ENCODE data around the gene PPARG. TPM values are rescaled to one million over a fixed set of nuclear protein-coding genes. Genes with fewer than 3 reads are reported as not detected.
"Not testable (repeated sequence)": the region's sequence is repeated elsewhere in the genome, so short reads cannot be mapped to it uniquely, and the experiment has no call there.

The PPARG gene
- polyA plus RNA-seq, 1 experiment: 3.5 TPM

GRCh38 chr3:12280357-12280806 is 8.5 kb upstream of the PPARG start:
- DNase-seq (ENCODE audit: low read depth): no peak
- no peak for TF ChIP-seq CTCF (IDR thresholded peaks at IDR 0.05; ENCODE audit: insufficient read depth, low read depth, low read length)
- no peak overlapping the region for H3K4me3 ChIP-seq (ENCODE audit: low read depth, low read length)
- no peaks in the 10 kb centered on the region for H3K27me3 ChIP-seq (ENCODE audit: control insufficient read depth, insufficient read depth, low read length)
- CTCF ChIA-PET: no interaction called here
- no peaks in the 10 kb centered on the region for H3K36me3 ChIP-seq (ENCODE audit: control insufficient read depth, insufficient read depth, low read length)
- POLR2A ChIA-PET: no interaction called here

GRCh38 chr3:12284591-12284990 is 4.3 kb upstream of the PPARG start:
- POLR2A ChIA-PET: no interaction called here
- no peak for DNase-seq (ENCODE audit: low read depth)

DNA sequence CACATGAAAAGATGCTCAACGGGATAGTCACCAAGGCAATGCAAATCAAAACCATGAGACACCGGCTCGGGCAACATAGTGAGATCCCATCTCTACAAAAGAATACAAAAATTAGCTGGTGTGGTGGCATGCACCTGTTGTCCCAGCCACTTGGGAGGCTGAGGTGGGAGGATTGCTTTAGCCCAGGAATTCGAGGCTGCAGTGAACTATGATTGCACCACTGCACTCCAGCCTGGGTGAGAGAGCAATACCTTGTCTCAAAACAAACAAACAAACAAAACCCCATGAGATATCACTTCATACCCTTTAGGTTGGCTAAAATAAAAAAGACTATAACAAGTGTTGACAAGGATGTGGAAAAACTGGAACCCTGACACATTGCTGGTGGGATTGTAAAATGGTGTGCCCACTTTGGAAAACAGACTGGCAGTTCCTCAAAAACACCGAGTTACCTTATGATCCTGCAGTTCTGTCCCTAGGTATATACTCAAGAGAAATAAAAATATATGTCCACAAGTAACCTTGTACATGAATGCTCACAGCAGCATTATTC is 3.8 kb upstream of the PPARG start:
- Histone ChIP-seq H3K36me3 (ENCODE audit: control insufficient read depth, insufficient read depth, low read length) (no peaks in the 10 kb centered on the region), H3K27me3 (ENCODE audit: control insufficient read depth, insufficient read depth, low read length) (peaks cover 2% of the 10 kb centered on the region), H3K4me3 (ENCODE audit: low read depth, low read length) (no peak overlapping the region)
- ChIA-PET CTCF (no interaction called here), POLR2A (no interaction called here)
- no peak for DNase-seq (ENCODE audit: low read depth)
- TF ChIP-seq CTCF (IDR thresholded peaks at IDR 0.05; ENCODE audit: insufficient read depth, low read depth, low read length): no peak

More at GRCh38 chr3:12284591-12284990, 4.3 kb upstream of the PPARG start:
- Histone ChIP-seq H3K27me3 (ENCODE audit: control insufficient read depth, insufficient read depth, low read length) (peaks cover 2% of the 10 kb centered on the region), H3K4me3 (ENCODE audit: low read depth, low read length) (no peak overlapping the region), H3K36me3 (ENCODE audit: control insufficient read depth, insufficient read depth, low read length) (no peaks in the 10 kb centered on the region)
- TF ChIP-seq CTCF (IDR thresholded peaks at IDR 0.05; ENCODE audit: insufficient read depth, low read depth, low read length): no peak
- CTCF ChIA-PET: no interaction called here

DNA sequence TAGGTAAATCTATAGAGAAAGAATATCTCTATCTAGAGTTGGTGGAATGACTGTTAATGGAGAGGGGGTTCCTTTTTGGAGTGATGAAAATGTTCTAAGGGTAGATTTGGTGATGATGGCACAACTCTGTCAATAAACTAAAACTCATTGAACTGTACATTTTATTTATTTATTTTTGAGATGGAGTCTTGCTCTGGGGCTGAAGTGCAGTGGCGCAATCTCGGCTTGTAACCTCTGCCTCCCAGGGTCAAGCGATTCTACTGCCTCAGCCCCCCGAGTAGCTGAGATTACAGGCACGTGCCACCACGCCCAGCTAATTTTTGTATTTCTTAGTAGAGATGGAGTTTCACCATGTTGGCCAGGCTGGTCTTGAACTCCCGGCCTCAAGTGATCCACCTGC is 3.1 kb upstream of the PPARG start:
- POLR2A ChIA-PET; H3K36me3 ChIP-seq (ENCODE audit: control insufficient read depth, insufficient read depth, low read length); H3K4me3 ChIP-seq (ENCODE audit: low read depth, low read length); H3K27me3 ChIP-seq (ENCODE audit: control insufficient read depth, insufficient read depth, low read length); DNase-seq (ENCODE audit: low read depth): not testable (repeated sequence)
- CTCF ChIA-PET: interaction anchor here (1.1 kb wide), 1 partner anchor 110 kb away, joined by 3 read pairs; no protein-coding TSS in a partner anchor

DNA sequence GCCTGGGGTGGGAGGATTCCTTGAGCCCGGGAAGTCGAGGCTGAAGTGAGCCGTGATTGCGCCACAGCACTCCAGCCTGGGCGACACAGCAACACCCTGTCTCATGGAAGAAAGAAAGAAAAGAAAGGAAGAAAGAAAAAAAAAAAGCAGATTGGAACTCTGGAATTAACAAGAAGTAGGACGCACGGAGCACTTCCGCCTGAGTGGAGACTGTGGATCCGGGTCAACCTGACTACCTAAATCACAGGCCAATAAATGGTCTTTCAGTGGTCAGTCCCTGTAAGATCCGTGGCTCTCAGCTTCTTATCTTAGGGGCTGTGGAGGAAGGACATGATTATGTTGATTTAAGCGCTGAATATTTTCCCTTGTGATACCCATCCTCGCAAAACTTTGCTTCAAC is 2.4 kb upstream of the PPARG start:
- CTCF ChIA-PET: interaction anchor here (1.1 to 1.4 kb wide), 3 partner anchors 10 to 193 kb away, joined by 3 to 6 read pairs (median 4); no protein-coding TSS in a partner anchor
- Histone ChIP-seq H3K27me3 (ENCODE audit: control insufficient read depth, insufficient read depth, low read length) (peaks cover 2% of the 10 kb centered on the region), H3K36me3 (ENCODE audit: control insufficient read depth, insufficient read depth, low read length) (no peaks in the 10 kb centered on the region), H3K4me3 (ENCODE audit: low read depth, low read length) (no peak overlapping the region)
- no peak for TF ChIP-seq CTCF (IDR thresholded peaks at IDR 0.05; ENCODE audit: insufficient read depth, low read depth, low read length)
- no peak for DNase-seq (ENCODE audit: low read depth)
- POLR2A ChIA-PET: no interaction called here

Data from BJ (cell line).